H9 (cell line): ENCODE data around the gene HOXD12. TPM values are rescaled to one million over a fixed set of nuclear protein-coding genes. Genes with fewer than 3 reads are reported as not detected.
A peak's percentile ranks its signal among the peaks of the same experiment; 100 is the strongest.

ENCODE experiments used
- DNase-seq: peaks from one replicate; pipeline ENCODE4 v3.0.0-alpha.2; 2017
- H2AFZ ChIP-seq: one replicate; pipeline ENCODE4 v1.6.1; 2013; ENCODE audit warnings: mild to moderate bottlenecking, low read length, control low read depth, moderate library complexity
- H2AK5ac ChIP-seq: 2 replicates; pipeline ENCODE4 v1.6.1; 2013; ENCODE audit warnings: low read length, control low read depth, mixed read lengths; ENCODE audit not compliant: insufficient read length
- H2BK120ac ChIP-seq: one replicate; pipeline ENCODE4 v1.6.1; 2013; ENCODE audit warnings: low read depth, mild to moderate bottlenecking, low read length, control low read depth, inconsistent platforms; ENCODE audit not compliant: poor library complexity, severe bottlenecking
- H2BK12ac ChIP-seq: 2 replicates; pipeline ENCODE4 v1.6.1; 2013; ENCODE audit warnings: low read length, control low read depth, mixed read lengths, low read depth; ENCODE audit not compliant: insufficient read length
- H2BK15ac ChIP-seq: 2 replicates; pipeline ENCODE4 v1.6.1; 2013; ENCODE audit warnings: low read depth, low read length, control low read depth
- H2BK20ac ChIP-seq: one replicate; pipeline ENCODE4 v1.6.1; 2013; ENCODE audit warnings: low read depth, mild to moderate bottlenecking, low read length, control low read depth, inconsistent platforms; ENCODE audit not compliant: poor library complexity, severe bottlenecking
- H2BK5ac ChIP-seq: 2 replicates; pipeline ENCODE4 v1.6.1; 2013; ENCODE audit warnings: low read length, control low read depth, mixed read lengths; ENCODE audit not compliant: insufficient read length
- H3K14ac ChIP-seq: 2 replicates; pipeline ENCODE4 v1.6.1; 2013; ENCODE audit warnings: low read length, control low read depth; ENCODE audit not compliant: insufficient read depth
- H3K18ac ChIP-seq: 2 replicates; pipeline ENCODE4 v1.6.1; 2013; ENCODE audit warnings: low read depth, mild to moderate bottlenecking, mixed read lengths, low read length, control low read depth; ENCODE audit not compliant: insufficient read length
- H3K23ac ChIP-seq: 2 replicates; pipeline ENCODE4 v1.6.1; 2013; ENCODE audit warnings: low read length, control low read depth, mixed read lengths, low read depth; ENCODE audit not compliant: insufficient read length
- H3K23me2 ChIP-seq: 2 replicates; pipeline ENCODE4 v1.6.1; 2013; ENCODE audit warnings: low read depth, mild to moderate bottlenecking, mixed read lengths, low read length, control low read depth; ENCODE audit not compliant: insufficient read length, poor library complexity, severe bottlenecking
- H3K27ac ChIP-seq: 2 replicates; pipeline ENCODE4 v1.5.1; 2013; ENCODE audit warnings: low read length, control low read depth, mixed read lengths, low read depth; ENCODE audit not compliant: insufficient read length
- H3K27me3 ChIP-seq: 2 replicates; pipeline ENCODE4 v1.6.1; 2013; ENCODE audit warnings: low read length, control low read depth, inconsistent platforms; ENCODE audit not compliant: insufficient read depth
- H3K4ac ChIP-seq: 2 replicates; pipeline ENCODE4 v1.6.1; 2013; ENCODE audit warnings: low read depth, mild to moderate bottlenecking, control low read depth, inconsistent platforms, low read length, moderate library complexity
- H3K4me1 ChIP-seq: 2 replicates; pipeline ENCODE4 v1.6.1; 2013; ENCODE audit warnings: low read length, control low read depth, inconsistent platforms; ENCODE audit not compliant: insufficient read depth
- H3K4me2 ChIP-seq: 2 replicates; pipeline ENCODE4 v1.6.1; 2013; ENCODE audit warnings: low read length, control low read depth, mixed read lengths; ENCODE audit not compliant: insufficient read length, insufficient read depth
- H3K56ac ChIP-seq: 2 replicates; pipeline ENCODE4 v1.6.1; 2013; ENCODE audit warnings: low read depth, mild to moderate bottlenecking, mixed read lengths, low read length, control low read depth; ENCODE audit not compliant: insufficient read length
- H3K79me1 ChIP-seq: 2 replicates; pipeline ENCODE4 v1.6.1; 2013; ENCODE audit warnings: low read depth, mild to moderate bottlenecking, moderate library complexity, low read length, control low read depth, inconsistent platforms; ENCODE audit not compliant: insufficient read depth, poor library complexity, severe bottlenecking
- H3K79me2 ChIP-seq: 2 replicates; pipeline ENCODE4 v1.6.1; 2013; ENCODE audit warnings: low read length, control low read depth, inconsistent platforms; ENCODE audit not compliant: insufficient read depth
- H3K9ac ChIP-seq: 2 replicates; pipeline ENCODE4 v1.6.1; 2013; ENCODE audit warnings: low read length, control low read depth, mixed read lengths; ENCODE audit not compliant: insufficient read length; ENCODE audit errors: extremely low read depth
- H3K9me3 ChIP-seq: one replicate; pipeline ENCODE4 v1.6.1; 2013; ENCODE audit warnings: low read depth, low read length, inconsistent platforms; ENCODE audit not compliant: control insufficient read depth
- H3T11ph ChIP-seq: one replicate; pipeline ENCODE4 v1.6.1; 2013; ENCODE audit warnings: mild to moderate bottlenecking, low read length, control low read depth, inconsistent platforms
- H4K20me1 ChIP-seq: one replicate; pipeline ENCODE4 v1.6.1; 2013; ENCODE audit not compliant: control insufficient read depth, insufficient read length, insufficient read depth
- H4K5ac ChIP-seq: 2 replicates; pipeline ENCODE4 v1.6.1; 2013; ENCODE audit warnings: low read depth, mild to moderate bottlenecking, mixed read lengths, low read length, control low read depth; ENCODE audit not compliant: insufficient read length
- H4K8ac ChIP-seq: replicated peaks from 2 replicates; pipeline ENCODE4 v1.6.1; 2013; ENCODE audit warnings: low read length, control low read depth, mixed read lengths, low read depth; ENCODE audit not compliant: insufficient read length
- H4K91ac ChIP-seq: 2 replicates; pipeline ENCODE4 v1.6.1; 2013; ENCODE audit warnings: low read depth, mild to moderate bottlenecking, moderate library complexity, mixed read lengths, low read length, control low read depth; ENCODE audit not compliant: insufficient read length
- H3K27ac Mint-ChIP-seq, 3 experiments: 2 replicates in 2 of 3; 3 replicates in 1 of 3; pipeline ENCODE4 v1.8.0; 2020 to 2021; ENCODE audit warnings: mixed read lengths in 3 of 3, mild to moderate bottlenecking in 1 of 3, moderate library complexity in 1 of 3
- H3K27me3 Mint-ChIP-seq: 2 replicates; pipeline ENCODE4 v1.8.0; 2021; ENCODE audit warnings: low read depth, mild to moderate bottlenecking, moderate library complexity, mixed read lengths
- H3K36me3 Mint-ChIP-seq, 3 experiments: 2 replicates in 2 of 3; 3 replicates in 1 of 3; pipeline ENCODE4 v1.8.0; 2020 to 2021; ENCODE audit warnings: low read depth in 3 of 3, mixed read lengths in 3 of 3; ENCODE audit not compliant: insufficient read depth in 1 of 3
- H3K4me1 Mint-ChIP-seq, 2 experiments: 2 replicates each; pipeline ENCODE4 v1.8.0; 2020; ENCODE audit warnings: mixed read lengths in 2 of 2
- H3K4me3 Mint-ChIP-seq, 2 experiments: 2 replicates in 1 of 2; 3 replicates in 1 of 2; pipeline ENCODE4 v1.8.0; 2020 to 2021; ENCODE audit warnings: mild to moderate bottlenecking in 2 of 2, mixed read lengths in 2 of 2, moderate library complexity in 1 of 2
- H3K9me3 Mint-ChIP-seq, 2 experiments: 2 replicates in 1 of 2; 3 replicates in 1 of 2; pipeline ENCODE4 v1.8.0; 2020; ENCODE audit warnings: mild to moderate bottlenecking in 2 of 2, mixed read lengths in 2 of 2, moderate library complexity in 1 of 2
- WGBS: extraction: QIAGEN DNeasy Blood & Tissue Kit; methylation state at CpG from one replicate; pipeline ENCODE4 v1.1.7; 2013; ENCODE audit warnings: missing lambda C conversion rate, low lambda C conversion rate, mixed read lengths; ENCODE audit not compliant: insufficient read length; ENCODE audit errors: extremely low coverage; 5-methylcytosine and 5-hydroxymethylcytosine counted together
- total RNA-seq: library from RNA; stranded (reverse); gene quantifications from 2 replicates; pipeline ENCODE4 v1.2.1, GENCODE V29; 2021
- TF ChIP-seq, protein P1 (sequence below): fragments of 200-600 bp; sonication (generic); conservative IDR thresholded peaks from 3 replicates; pipeline ENCODE4 v1.8.0; 2021; ENCODE audit warnings: antibody characterized with exemption, mild to moderate bottlenecking

The HOXD12 gene
- total RNA-seq, 1 experiment from 2014 or later: not detected

- Mint-ChIP-seq H3K4me3 (peak overlapping the region; percentile 45 to 60; a peak in 3 of 5 replicates), H3K27me3 (peaks cover 98% of the 10 kb centered on the region), H3K4me1 (peaks cover 12 to 14% of the 10 kb centered on the region in 2 experiments), H3K9me3 (peaks cover 4 to 15% of the 10 kb centered on the region in 2 experiments), H3K27ac (no peak overlapping the region), H3K36me3 (no peaks in the 10 kb centered on the region; a peak in 2 of 7 replicates)
- Histone ChIP-seq H2AFZ (no peak overlapping the region), H2AK5ac (no peak overlapping the region), H2BK12ac (no peak overlapping the region), H3K4me2 (peak overlapping the region; percentile 0), H2BK15ac (no peak overlapping the region), H2BK5ac (no peak overlapping the region), H3T11ph (no peak overlapping the region), H2BK20ac (no peak overlapping the region), H4K8ac (no peak overlapping the region), H3K23ac (no peak overlapping the region), H3K23me2 (no peaks in the 10 kb centered on the region), H3K56ac (no peak overlapping the region), H3K14ac (no peak overlapping the region), H3K27ac (no peak overlapping the region), H3K4me1 (no peaks in the 10 kb centered on the region), H4K20me1 (no peaks in the 10 kb centered on the region), H4K5ac (no peak overlapping the region), H3K79me1 (no peaks in the 10 kb centered on the region), H3K79me2 (no peaks in the 10 kb centered on the region), H2BK120ac (no peak overlapping the region), H3K18ac (no peak overlapping the region), H3K27me3 (peaks cover 89% of the 10 kb centered on the region), H3K9ac (no peak overlapping the region), H3K9me3 (no peaks in the 10 kb centered on the region), H3K4ac (no peak overlapping the region), H4K91ac (no peak overlapping the region)
- DNase-seq: peak; percentile 35
- TF ChIP-seq, protein P1, sequence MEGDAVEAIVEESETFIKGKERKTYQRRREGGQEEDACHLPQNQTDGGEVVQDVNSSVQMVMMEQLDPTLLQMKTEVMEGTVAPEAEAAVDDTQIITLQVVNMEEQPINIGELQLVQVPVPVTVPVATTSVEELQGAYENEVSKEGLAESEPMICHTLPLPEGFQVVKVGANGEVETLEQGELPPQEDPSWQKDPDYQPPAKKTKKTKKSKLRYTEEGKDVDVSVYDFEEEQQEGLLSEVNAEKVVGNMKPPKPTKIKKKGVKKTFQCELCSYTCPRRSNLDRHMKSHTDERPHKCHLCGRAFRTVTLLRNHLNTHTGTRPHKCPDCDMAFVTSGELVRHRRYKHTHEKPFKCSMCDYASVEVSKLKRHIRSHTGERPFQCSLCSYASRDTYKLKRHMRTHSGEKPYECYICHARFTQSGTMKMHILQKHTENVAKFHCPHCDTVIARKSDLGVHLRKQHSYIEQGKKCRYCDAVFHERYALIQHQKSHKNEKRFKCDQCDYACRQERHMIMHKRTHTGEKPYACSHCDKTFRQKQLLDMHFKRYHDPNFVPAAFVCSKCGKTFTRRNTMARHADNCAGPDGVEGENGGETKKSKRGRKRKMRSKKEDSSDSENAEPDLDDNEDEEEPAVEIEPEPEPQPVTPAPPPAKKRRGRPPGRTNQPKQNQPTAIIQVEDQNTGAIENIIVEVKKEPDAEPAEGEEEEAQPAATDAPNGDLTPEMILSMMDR: no peak
- WGBS: no CpG with 5 or more reads among the region's 43 CpGs
Observed at GRCh38 chr2:176129813-176130146, 30.2 kb downstream of the HOXD12 start.
